ENCODE results near the gene CLDN12. TPM values are rescaled to one million over a fixed set of nuclear protein-coding genes. Genes with fewer than 3 reads are reported as not detected.

CLDN12 gene
- 1 to 10 TPM; 2.4 TPM for total RNA-seq

DNA sequence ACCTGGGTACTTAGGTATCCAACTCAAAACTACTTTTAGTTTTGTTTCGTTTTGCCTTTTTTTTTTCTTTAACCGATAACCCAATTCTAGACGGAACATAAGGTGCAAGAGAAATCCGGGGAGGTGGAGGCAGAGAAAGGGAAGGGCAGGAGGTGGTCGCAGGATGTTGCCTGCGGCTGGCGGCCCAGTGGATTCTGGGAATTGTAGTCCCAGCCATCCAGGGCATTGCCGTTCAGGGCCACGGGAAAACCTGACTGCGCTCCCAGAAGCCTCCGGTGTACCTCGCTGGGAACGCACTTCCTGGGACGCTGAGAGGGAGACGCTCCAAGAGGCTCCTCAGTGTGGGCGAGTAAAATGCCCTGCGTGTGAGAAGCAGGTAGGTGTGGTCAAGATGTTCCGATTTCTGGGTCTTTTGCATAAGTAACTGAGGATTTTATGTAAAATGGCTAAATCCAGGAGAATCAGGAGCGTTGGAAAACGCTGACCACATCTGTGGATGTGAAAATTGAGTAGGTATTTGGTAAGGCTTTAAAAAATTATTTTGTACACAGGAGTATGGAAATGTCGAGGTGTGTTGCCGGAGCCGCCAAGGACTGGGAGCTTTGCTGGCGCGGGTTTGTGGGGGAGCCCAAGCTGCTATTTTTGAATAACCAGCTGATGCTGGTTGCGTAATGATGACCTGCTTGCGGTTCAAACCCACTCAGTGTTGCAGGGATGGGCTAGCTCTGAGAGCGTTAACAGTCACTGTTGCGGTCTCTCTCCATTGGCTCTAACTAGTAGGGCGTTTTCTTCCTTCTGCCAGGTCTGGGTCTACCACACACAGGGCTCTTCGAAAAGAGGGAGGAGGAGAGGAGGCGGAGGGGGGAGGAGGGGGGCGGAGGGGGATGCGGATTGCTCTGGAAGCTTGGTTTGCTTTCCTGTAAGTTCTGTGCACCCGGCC, at the start of gene CLDN12:
TSS of gene CLDN12 (plus strand) at position 288 of the 940 bp plus-strand sequence. CDS start 9,216 bp downstream, outside the sequence.
- peaks cover 24% of the 10 kb centered on the region for H3K27me3 Mint-ChIP-seq
- ChIA-PET CTCF (interaction anchor here (0.7 to 1.3 kb wide), 3 partner anchors 12 to 22 kb away, joined by 3 read pairs; no protein-coding TSS in a partner anchor), POLR2A (no interaction called here)
- H3K27ac Mint-ChIP-seq, result peak within 1 kb of the TSS; percentile 91
- peak within 1 kb of the TSS; percentile 90 for H3K4me3 Mint-ChIP-seq
- peaks cover 2% of the 10 kb centered on the region for H3K36me3 Mint-ChIP-seq (ENCODE audit: low read depth)
- peak; percentile 71 for DNase-seq
- H3K9me3 Mint-ChIP-seq, result peaks cover 9% of the 10 kb centered on the region
- peaks cover 15% of the 10 kb centered on the region for H3K4me1 Mint-ChIP-seq

DNA sequence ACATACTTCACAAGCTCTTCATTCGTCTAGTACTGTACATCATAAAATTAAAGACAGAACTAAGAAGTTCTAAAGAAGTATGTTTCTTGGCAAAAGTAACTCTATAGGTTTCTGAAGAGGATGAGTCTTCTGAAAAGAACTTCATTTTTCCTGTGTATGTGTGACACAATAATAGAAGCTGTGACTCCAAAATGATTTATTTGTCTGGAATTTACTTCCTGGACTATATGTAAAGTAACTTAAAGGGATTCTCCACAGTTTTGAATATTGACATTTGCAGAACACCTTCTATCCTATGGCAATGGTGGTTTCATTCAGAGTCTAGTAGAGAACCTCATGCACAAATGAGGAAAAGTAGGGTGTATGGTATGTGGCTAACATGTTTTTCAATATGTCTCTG, 19.8 kb upstream of the CLDN12 start:
- Mint-ChIP-seq H3K27me3 (no peaks in the 10 kb centered on the region), H3K27ac (no peak overlapping the region), H3K4me3 (no peak overlapping the region), H3K36me3 (ENCODE audit: low read depth) (peaks cover 64% of the 10 kb centered on the region), H3K9me3 (no peaks in the 10 kb centered on the region), H3K4me1 (no peaks in the 10 kb centered on the region)
- CTCF ChIA-PET, result no interaction called here
- POLR2A ChIA-PET, result no interaction called here
- no peak for DNase-seq

DNA sequence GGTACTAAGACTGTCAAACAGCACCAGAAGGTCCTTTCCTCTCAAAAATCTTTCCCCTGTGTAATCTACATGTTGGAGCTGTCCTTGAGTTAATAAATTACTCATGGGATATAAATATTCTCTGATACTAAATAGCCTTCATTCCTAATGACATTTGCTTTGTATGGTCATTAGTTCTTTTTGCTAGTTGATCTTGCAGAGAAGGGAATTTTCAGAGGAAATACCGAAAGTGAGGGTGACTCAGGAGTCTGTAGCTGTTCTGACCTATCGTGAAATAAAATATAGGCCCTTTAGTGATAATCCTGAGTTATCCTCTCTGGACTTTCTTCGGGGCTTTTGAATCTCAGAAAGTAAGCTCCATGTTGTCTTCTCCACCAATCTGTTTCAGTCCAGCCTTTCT, 19.4 kb upstream of the CLDN12 start:
- peaks cover 60% of the 10 kb centered on the region for H3K36me3 Mint-ChIP-seq (ENCODE audit: low read depth)
- H3K27ac Mint-ChIP-seq, result no peak overlapping the region

DNA sequence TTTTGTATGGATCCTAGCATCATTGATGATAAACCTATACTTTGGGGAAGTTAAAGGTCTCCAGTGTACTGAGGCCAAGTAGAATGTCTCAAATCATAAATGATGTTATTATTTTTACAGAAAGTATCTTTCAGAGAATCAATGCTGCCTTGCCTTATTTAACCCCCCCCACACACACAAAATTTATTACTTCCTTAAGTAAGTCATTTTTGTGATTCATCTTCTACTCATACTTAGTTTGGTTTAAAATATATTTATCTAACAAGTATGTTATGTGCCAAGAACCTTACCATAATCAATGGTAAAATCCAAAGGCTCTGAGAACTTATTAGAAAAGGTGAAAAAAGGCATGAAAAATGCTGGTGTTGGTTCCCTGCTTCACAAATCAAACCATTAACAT, 18.8 kb upstream of the CLDN12 start:
- Mint-ChIP-seq H3K36me3 (ENCODE audit: low read depth) (peaks cover 55% of the 10 kb centered on the region), H3K27me3 (no peaks in the 10 kb centered on the region), H3K4me1 (no peaks in the 10 kb centered on the region), H3K9me3 (no peaks in the 10 kb centered on the region), H3K27ac (no peak overlapping the region), H3K4me3 (no peak overlapping the region)
- ChIA-PET CTCF (no interaction called here), POLR2A (no interaction called here)
- DNase-seq, result no peak

More for the DNA sequence above, 19.4 kb upstream of the CLDN12 start:
- Mint-ChIP-seq H3K4me1 (no peaks in the 10 kb centered on the region), H3K9me3 (no peaks in the 10 kb centered on the region), H3K4me3 (no peak overlapping the region), H3K27me3 (no peaks in the 10 kb centered on the region)
- no peak for DNase-seq
- POLR2A ChIA-PET, result no interaction called here
- CTCF ChIA-PET, result no interaction called here

DNA sequence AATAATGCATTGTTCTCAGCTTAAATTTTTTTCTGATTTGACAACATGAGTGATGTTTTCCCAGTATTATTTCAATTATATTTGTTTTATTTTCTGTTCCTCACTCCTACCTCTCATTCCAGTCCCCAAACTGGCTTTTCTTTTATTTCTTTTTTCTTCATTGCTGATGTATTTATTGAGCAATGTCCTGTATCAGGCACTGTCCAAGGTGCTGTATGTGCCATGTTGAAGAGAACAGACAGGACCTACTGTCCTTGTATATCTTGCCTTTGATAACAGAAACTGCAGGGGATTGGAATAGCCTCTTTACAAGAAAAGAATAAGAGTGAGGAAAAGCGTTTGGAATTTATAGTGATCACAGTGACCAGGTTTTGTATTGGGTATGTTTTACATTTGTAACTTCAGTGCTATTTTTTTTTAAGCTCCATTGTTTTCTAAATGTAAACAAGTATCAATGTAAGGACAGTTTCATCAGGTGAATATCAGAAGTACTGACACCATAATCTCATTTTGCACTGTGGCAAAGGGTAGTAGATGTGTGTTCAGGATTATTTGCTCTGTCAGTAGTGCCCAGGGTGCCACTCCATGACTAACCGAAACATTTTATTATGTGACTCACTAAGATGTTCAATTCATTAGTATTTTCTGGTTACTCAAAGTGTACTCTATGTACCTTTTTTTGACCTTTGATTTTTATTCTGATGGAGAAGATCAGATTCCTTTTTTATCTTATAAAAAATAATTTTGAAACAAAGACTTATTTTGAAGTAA, 15.6 kb upstream of the CLDN12 start:
- ChIA-PET CTCF (no interaction called here), POLR2A (no interaction called here)
- no peak for DNase-seq
- Mint-ChIP-seq H3K27ac (no peak overlapping the region), H3K4me1 (no peaks in the 10 kb centered on the region), H3K4me3 (no peak overlapping the region), H3K36me3 (ENCODE audit: low read depth) (peaks cover 36% of the 10 kb centered on the region), H3K9me3 (no peaks in the 10 kb centered on the region), H3K27me3 (no peaks in the 10 kb centered on the region)

DNA sequence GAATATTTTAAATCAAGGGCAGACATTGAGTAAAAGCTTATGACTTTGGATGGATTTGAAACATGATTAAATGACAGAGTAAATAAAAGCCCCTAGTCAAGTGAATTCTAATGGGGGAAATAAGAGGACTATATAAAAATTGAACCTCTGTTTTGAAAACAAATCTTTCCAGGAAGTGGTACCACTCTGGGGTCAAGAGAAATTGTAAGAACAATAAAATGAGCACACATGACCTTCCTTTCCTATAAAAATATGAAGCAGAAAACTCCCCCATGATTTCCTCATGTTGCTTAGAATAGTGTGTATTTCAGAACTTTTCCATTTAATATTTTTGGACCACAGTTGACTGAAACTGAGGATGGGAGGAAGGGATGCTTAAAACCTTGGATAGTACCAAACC, 12.3 kb upstream of the CLDN12 start:
- peaks cover 2% of the 10 kb centered on the region for H3K9me3 Mint-ChIP-seq
- H3K36me3 Mint-ChIP-seq (ENCODE audit: low read depth), result peaks cover 15% of the 10 kb centered on the region
- H3K27me3 Mint-ChIP-seq, result no peaks in the 10 kb centered on the region
- DNase-seq, result no peak
- ChIA-PET POLR2A (no interaction called here), CTCF (interaction anchor here (0.9 kb wide), 1 partner anchor 13 kb away, joined by 3 read pairs; no protein-coding TSS in a partner anchor)
- H3K4me3 Mint-ChIP-seq, result no peak overlapping the region
- no peak overlapping the region for H3K27ac Mint-ChIP-seq
- no peaks in the 10 kb centered on the region for H3K4me1 Mint-ChIP-seq

DNA sequence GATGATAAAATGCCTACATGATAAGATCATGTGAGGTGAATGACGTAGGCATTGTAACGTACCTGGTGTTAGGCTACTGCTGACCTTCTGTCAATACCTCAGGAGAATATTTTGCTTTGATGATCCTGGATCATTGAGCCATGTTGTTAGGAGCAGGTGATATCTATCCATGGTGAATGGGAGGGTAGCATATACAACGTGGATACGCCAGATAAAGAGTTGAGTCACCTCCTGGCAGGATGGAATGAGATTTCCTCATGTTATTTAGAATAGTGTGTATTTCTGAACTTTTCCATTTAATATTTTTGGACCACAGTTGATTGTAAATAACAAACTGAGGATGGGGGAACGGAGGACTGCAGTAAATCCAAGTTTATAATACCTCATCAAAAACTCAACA, 11.8 kb upstream of the CLDN12 start:
- Mint-ChIP-seq H3K4me3 (no peak overlapping the region), H3K36me3 (ENCODE audit: low read depth) (peaks cover 12% of the 10 kb centered on the region), H3K27me3 (no peaks in the 10 kb centered on the region), H3K9me3 (peaks cover 5% of the 10 kb centered on the region), H3K4me1 (no peaks in the 10 kb centered on the region), H3K27ac (no peak overlapping the region)
- ChIA-PET CTCF (no interaction called here), POLR2A (no interaction called here)
- no peak for DNase-seq

DNA sequence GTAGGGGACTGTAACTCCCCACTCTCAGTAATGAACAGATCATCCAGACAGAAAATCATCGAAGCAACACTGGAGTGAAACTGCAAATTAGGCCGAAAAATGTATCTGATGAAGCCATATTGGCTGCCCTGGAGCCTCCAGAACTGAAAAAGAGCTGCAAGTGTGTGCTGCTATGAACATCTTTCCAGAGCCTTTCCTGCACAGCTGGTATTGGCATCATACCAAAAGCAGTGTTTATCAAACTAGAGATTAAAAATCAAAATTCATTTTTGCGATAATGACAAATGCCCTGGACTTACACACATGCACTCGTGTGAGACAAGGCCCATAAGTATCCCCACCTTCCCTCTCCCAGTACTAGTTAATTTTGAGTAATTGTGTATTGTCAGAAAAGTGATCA, 6.8 kb upstream of the CLDN12 start:
- Mint-ChIP-seq H3K4me3 (no peak overlapping the region), H3K27ac (no peak overlapping the region), H3K27me3 (peaks cover 13% of the 10 kb centered on the region), H3K9me3 (peaks cover 22% of the 10 kb centered on the region), H3K4me1 (no peaks in the 10 kb centered on the region), H3K36me3 (ENCODE audit: low read depth) (peaks cover 4% of the 10 kb centered on the region)
- CTCF ChIA-PET, result no interaction called here
- no peak for DNase-seq
- POLR2A ChIA-PET, result no interaction called here

DNA sequence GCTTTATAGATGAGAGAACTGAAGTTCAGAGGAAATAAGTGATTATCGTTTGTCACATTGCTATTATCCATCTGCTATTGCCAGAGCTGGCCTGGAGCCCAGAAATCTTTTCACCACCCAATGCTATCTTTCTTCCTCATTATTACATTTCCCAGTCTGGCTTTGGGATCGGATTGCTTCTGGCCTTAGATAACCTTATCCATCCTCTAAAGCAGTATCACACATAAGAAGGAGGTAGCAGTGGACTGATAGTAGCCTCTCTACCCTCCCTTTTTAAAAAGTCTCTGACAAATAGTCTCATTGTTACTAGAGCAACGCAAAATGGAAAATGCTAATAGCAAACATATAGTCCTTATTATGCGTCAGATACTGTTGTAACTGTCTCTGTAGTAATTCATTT, 1.3 kb upstream of the CLDN12 start:
- Mint-ChIP-seq H3K9me3 (peaks cover 14% of the 10 kb centered on the region), H3K4me1 (peaks cover 15% of the 10 kb centered on the region), H3K27ac (no peak overlapping the region), H3K36me3 (ENCODE audit: low read depth) (no peaks in the 10 kb centered on the region), H3K4me3 (no peak overlapping the region), H3K27me3 (peaks cover 24% of the 10 kb centered on the region)
- CTCF ChIA-PET, result no interaction called here
- POLR2A ChIA-PET, result no interaction called here
- DNase-seq, result no peak

DNA sequence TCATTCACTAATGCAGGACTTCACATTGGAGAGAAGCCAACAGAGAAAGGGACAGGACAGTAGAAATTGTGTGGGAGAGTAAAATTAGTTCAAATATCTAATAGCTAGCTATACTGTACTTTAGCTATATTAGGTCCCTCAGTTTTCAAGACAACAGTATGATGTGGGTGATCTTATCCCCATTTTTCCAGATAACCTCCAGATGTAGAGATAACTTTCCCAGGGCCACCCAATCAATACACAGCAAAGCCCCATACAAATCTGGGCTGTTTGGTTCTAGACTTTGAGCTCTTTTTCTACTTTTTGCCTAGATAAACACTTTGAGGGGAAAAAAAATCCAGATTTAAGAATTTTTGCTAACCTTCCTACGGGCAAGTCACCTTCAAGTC, 482 bp upstream of the CLDN12 start:
- peak overlapping the region; percentile 91 for H3K27ac Mint-ChIP-seq
- peaks cover 12% of the 10 kb centered on the region for H3K9me3 Mint-ChIP-seq
- H3K36me3 Mint-ChIP-seq (ENCODE audit: low read depth), result peaks cover 2% of the 10 kb centered on the region
- H3K4me3 Mint-ChIP-seq, result peak overlapping the region; percentile 90
- no peak for DNase-seq
- peaks cover 15% of the 10 kb centered on the region for H3K4me1 Mint-ChIP-seq
- ChIA-PET POLR2A (no interaction called here), CTCF (interaction anchor here (1.3 kb wide), 1 partner anchor 12 kb away, joined by 3 read pairs; no protein-coding TSS in a partner anchor)
- H3K27me3 Mint-ChIP-seq, result peaks cover 24% of the 10 kb centered on the region

DNA sequence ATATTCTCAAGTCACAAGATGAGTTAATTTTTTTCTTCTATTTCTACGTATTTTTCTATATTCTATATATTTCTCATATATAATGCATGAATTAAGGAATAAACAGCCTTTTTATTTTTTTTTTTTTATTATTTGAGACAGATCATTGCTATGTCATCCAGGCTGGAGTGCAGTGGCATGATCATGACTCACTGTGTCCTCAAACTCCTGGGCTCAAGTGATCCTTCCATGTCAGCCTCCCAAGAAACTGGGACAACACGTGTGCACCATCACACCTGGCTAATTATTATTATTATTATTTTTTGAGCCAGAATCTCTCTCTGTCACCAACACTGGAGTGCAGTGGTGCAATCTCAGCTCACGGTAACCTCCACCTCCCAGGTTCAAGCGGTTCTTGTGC, 1.5 kb downstream of the CLDN12 start:
- H3K4me1 Mint-ChIP-seq, result peaks cover 15% of the 10 kb centered on the region
- peaks cover 3% of the 10 kb centered on the region for H3K9me3 Mint-ChIP-seq
- no peak overlapping the region for H3K27ac Mint-ChIP-seq
- H3K27me3 Mint-ChIP-seq, result peaks cover 24% of the 10 kb centered on the region
- DNase-seq, result no peak
- POLR2A ChIA-PET, result interaction anchor here (0.5 kb wide), 1 partner anchor 69 kb away, joined by 3 read pairs; no protein-coding TSS in a partner anchor
- CTCF ChIA-PET, result no interaction called here
- peaks cover 2% of the 10 kb centered on the region for H3K36me3 Mint-ChIP-seq (ENCODE audit: low read depth)
- peak overlapping the region; percentile 90 for H3K4me3 Mint-ChIP-seq

DNA sequence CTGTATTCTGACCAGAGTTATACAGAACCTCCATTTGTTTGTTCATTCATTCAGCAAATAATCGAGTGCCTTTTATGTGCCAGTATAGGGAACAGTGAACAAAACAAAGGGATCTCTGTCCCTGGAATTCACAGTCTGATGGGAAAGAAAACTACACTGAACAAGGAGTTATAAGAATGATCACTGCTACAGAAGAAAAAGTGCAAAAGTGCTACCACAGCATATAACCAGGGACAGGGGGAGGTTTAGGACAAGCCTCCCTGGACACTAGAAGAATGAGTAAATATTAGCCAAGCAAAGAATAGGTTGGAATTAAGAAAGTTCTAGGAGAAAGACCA, 4.2 kb downstream of the CLDN12 start:
- Mint-ChIP-seq H3K27me3 (peaks cover 4% of the 10 kb centered on the region), H3K36me3 (ENCODE audit: low read depth) (peaks cover 2% of the 10 kb centered on the region), H3K9me3 (no peaks in the 10 kb centered on the region), H3K4me3 (no peak overlapping the region), H3K27ac (no peak overlapping the region), H3K4me1 (peaks cover 15% of the 10 kb centered on the region)
- POLR2A ChIA-PET, result no interaction called here
- CTCF ChIA-PET, result no interaction called here
- DNase-seq, result no peak

DNA sequence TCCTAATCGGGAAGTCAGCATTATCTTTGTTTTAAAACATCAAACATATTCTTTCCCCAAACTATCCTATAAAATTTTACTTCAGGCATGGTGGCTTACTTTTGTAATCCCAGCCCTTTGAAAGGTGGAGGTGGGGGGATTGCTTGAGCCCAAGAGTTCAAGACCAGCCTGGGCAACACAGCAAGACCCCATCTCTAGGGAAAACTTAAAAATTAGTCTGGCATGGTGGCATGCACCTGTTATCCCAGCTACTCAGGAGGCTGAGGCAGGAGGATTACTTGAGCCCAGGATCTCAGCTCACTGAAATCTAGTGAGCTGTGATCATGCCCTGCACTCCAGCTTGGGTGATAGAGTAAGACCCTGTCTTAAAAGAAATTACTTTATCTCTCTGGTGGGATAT, 4.9 kb downstream of the CLDN12 start:
- peaks cover 2% of the 10 kb centered on the region for H3K36me3 Mint-ChIP-seq (ENCODE audit: low read depth)
- ChIA-PET POLR2A (no interaction called here), CTCF (no interaction called here)
- H3K4me1 Mint-ChIP-seq, result peaks cover 9% of the 10 kb centered on the region
- H3K4me3 Mint-ChIP-seq, result no peak overlapping the region
- no peak for DNase-seq
- H3K9me3 Mint-ChIP-seq, result no peaks in the 10 kb centered on the region
- no peak overlapping the region for H3K27ac Mint-ChIP-seq
- H3K27me3 Mint-ChIP-seq, result no peaks in the 10 kb centered on the region

Data from activated CD4-positive, alpha-beta T cell treated with anti-CD3 and anti-CD28 coated beads, Interleukin-2, amount 10 ng/mL, durations not matched to agents 7 days and 5 days (primary cell).